HepG2 (cell line): Measurements from ENCODE around the gene FGGY. TPM values are rescaled to one million over a fixed set of nuclear protein-coding genes. Genes with fewer than 3 reads are reported as not detected.

Experiments
- ATAC-seq: fragments of 200-7000 bp; cut with Tn5 transposase; 3 replicates; pipeline ENCODE4 v1.9.1; 2020; ENCODE audit warnings: mild to moderate bottlenecking, moderate library complexity
- BruUV-seq: library from RNA; stranded (reverse); fragments of 400-500 nt; replicated peaks from 2 replicates; lab custom pipeline; 2021; lab: Mats Ljungman, UMichigan
- CTCF ChIA-PET: fragments of 300-600 bp; formaldehyde crosslinking; extraction: SDS; loops from one replicate; lab custom pipeline; 2021; ENCODE audit warnings: low total read pairs, inconsistent platforms, low intra/inter-chr PET ratio; lab: Yijun Ruan, JAX
- POLR2A ChIA-PET: fragments of 350-600 bp; sonication (Branson Sonifier 250); formaldehyde crosslinking; loops from one replicate; lab custom pipeline; 2020; ENCODE audit warnings: antibody characterized with exemption, inconsistent platforms; lab: Yijun Ruan, JAX
- DNase-seq: peaks from one replicate; pipeline ENCODE4 v3.0.0-alpha.2; 2015; ENCODE audit warnings: low spot score
- FAIRE-seq: peaks from 3 replicates; lab custom pipeline; 2011; peaks lifted over from hg19 to GRCh38; lab: Jason Lieb, UNC
- H2AFZ ChIP-seq: one replicate; pipeline ENCODE4 v1.6.1; 2011; ENCODE audit warnings: low read length, inconsistent platforms
- H3K27ac ChIP-seq: fragments of 300-600 bp; 3 replicates; pipeline ENCODE4 v1.8.0; 2011; ENCODE audit warnings: mixed run types, mild to moderate bottlenecking, mixed read lengths, low read length, inconsistent platforms; ENCODE audit not compliant: insufficient read depth; ENCODE audit errors: extremely low read length
- H3K27me3 ChIP-seq, 2 experiments: fragments of 200-600 bp in 1 of 2; 2 replicates in 1 of 2; 3 replicates in 1 of 2; pipeline versions ENCODE4 v1.6.0 to v1.8.0; 2011; ENCODE audit warnings: low read length in 2 of 2, mild to moderate bottlenecking in 2 of 2, moderate library complexity in 2 of 2, inconsistent platforms in 1 of 2; ENCODE audit not compliant: insufficient read depth in 2 of 2, control insufficient read depth in 1 of 2
- H3K36me3 ChIP-seq, 2 experiments: fragments of 200-600 bp in 1 of 2; replicated peaks in 1 of 2; 2 replicates in 1 of 2; 3 replicates in 1 of 2; pipeline versions ENCODE4 v1.5.1 to v1.8.0; 2011; ENCODE audit warnings: low read length in 2 of 2, inconsistent platforms in 1 of 2; ENCODE audit not compliant: insufficient read depth in 2 of 2, control insufficient read depth in 1 of 2
- H3K4me1 ChIP-seq: 2 replicates; pipeline ENCODE4 v1.5.1; 2012; ENCODE audit warnings: low read length, inconsistent platforms; ENCODE audit not compliant: insufficient read depth
- H3K4me2 ChIP-seq: 2 replicates; pipeline ENCODE4 v1.6.0; 2011; ENCODE audit warnings: low read depth, low read length, inconsistent platforms
- H3K4me3 ChIP-seq, 3 experiments: fragments of 200-600 bp in 1 of 3; sonication (generic), shearing (Covaris generic) in 1 of 3; replicated peaks in 1 of 3; 2 replicates each; pipeline ENCODE4 v1.5.1; 2011 to 2016; ENCODE audit warnings: low read length in 3 of 3, inconsistent platforms in 2 of 3, low read depth in 2 of 3, mild to moderate bottlenecking in 2 of 3, control low read depth in 1 of 3, mixed read lengths in 1 of 3; ENCODE audit not compliant: insufficient read depth in 1 of 3
- H3K79me2 ChIP-seq: one replicate; pipeline ENCODE4 v1.6.1; 2011; ENCODE audit warnings: low read length, inconsistent platforms; ENCODE audit not compliant: insufficient read depth
- H3K9ac ChIP-seq: 2 replicates; pipeline ENCODE4 v1.6.0; 2011; ENCODE audit warnings: mild to moderate bottlenecking, low read depth, low read length, inconsistent platforms; ENCODE audit not compliant: insufficient read depth
- H3K9me3 ChIP-seq: 2 replicates; pipeline ENCODE4 v1.5.1; 2012; ENCODE audit warnings: mild to moderate bottlenecking, low read length
- H4K20me1 ChIP-seq: 2 replicates; pipeline ENCODE4 v1.6.0; 2011; ENCODE audit warnings: inconsistent platforms, mild to moderate bottlenecking, low read length, moderate library complexity; ENCODE audit not compliant: insufficient read depth
- BORCS8-MEF2B ChIP-seq: sonication (generic); formaldehyde crosslinking; IDR thresholded peaks from 2 replicates; pipeline ENCODE4 v1.8.0; 2022; ENCODE audit warnings: mild to moderate bottlenecking, missing genetic modification reagents
- ELF1 ChIP-seq: sonication (generic); formaldehyde crosslinking; IDR thresholded peaks from 2 replicates; pipeline ENCODE4 v1.4.0; 2020; ENCODE audit warnings: missing genetic modification reagents
- HNF1B ChIP-seq: sonication (generic); formaldehyde crosslinking; IDR thresholded peaks from 2 replicates; pipeline ENCODE4 v1.5.1; 2020; ENCODE audit warnings: mild to moderate bottlenecking, moderate library complexity, missing genetic modification reagents
- MYC ChIP-seq: sonication (generic); formaldehyde crosslinking; IDR thresholded peaks from 2 replicates; pipeline ENCODE4 v1.9.0; 2021; ENCODE audit warnings: missing genetic modification reagents, borderline replicate concordance
- NCOA5 ChIP-seq: sonication (generic); formaldehyde crosslinking; IDR thresholded peaks from 2 replicates; pipeline ENCODE4 v1.4.0; 2020; ENCODE audit warnings: missing genetic modification reagents
- SMARCC2 ChIP-seq: fragments of 450-650 bp; IDR thresholded peaks from 2 replicates; pipeline ENCODE4 v1.6.1; 2017; ENCODE audit warnings: antibody characterized with exemption, mild to moderate bottlenecking
- SNRNP70 ChIP-seq: fragments of 200-400 bp; formaldehyde crosslinking; IDR thresholded peaks from 2 replicates; pipeline ENCODE4 v1.6.1; 2017; ENCODE audit warnings: mild to moderate bottlenecking, low read depth, low read length, moderate library complexity
- ZBTB43 ChIP-seq: sonication (generic); formaldehyde crosslinking; conservative IDR thresholded peaks from 2 replicates; pipeline ENCODE4 v1.4.0; 2020; ENCODE audit warnings: missing genetic modification reagents
- ZNF136 ChIP-seq: sonication (generic); formaldehyde crosslinking; IDR thresholded peaks from 2 replicates; pipeline ENCODE4 v1.8.1; 2022; ENCODE audit warnings: low read depth, mild to moderate bottlenecking, moderate library complexity, missing genetic modification reagents
- ZNF263 ChIP-seq: sonication (generic); formaldehyde crosslinking; IDR thresholded peaks from 2 replicates; pipeline ENCODE4 v1.4.0; 2020; ENCODE audit warnings: missing genetic modification reagents
- ZNF446 ChIP-seq: sonication (generic); formaldehyde crosslinking; IDR thresholded peaks from 2 replicates; pipeline ENCODE4 v1.5.0; 2020; ENCODE audit warnings: mild to moderate bottlenecking, missing genetic modification reagents
- ZNF496 ChIP-seq: sonication (generic); formaldehyde crosslinking; IDR thresholded peaks from 2 replicates; pipeline ENCODE4 v1.8.1; 2023; ENCODE audit warnings: mild to moderate bottlenecking, moderate library complexity, missing genetic modification reagents; ENCODE audit not compliant: insufficient replicate concordance
- ZNF558 ChIP-seq: sonication (generic); formaldehyde crosslinking; IDR thresholded peaks from 2 replicates; pipeline ENCODE4 v1.9.0; 2022; ENCODE audit warnings: mild to moderate bottlenecking, missing genetic modification reagents, borderline replicate concordance
- ZNF564 ChIP-seq: sonication (generic); formaldehyde crosslinking; IDR thresholded peaks from 2 replicates; pipeline ENCODE4 v1.8.1; 2023; ENCODE audit warnings: mild to moderate bottlenecking, missing genetic modification reagents
- ZNF746 ChIP-seq: sonication (generic); formaldehyde crosslinking; IDR thresholded peaks from 2 replicates; pipeline ENCODE4 v1.8.0; 2022; ENCODE audit warnings: mild to moderate bottlenecking, missing genetic modification reagents
- ZNF768 ChIP-seq: sonication (generic); formaldehyde crosslinking; IDR thresholded peaks from 2 replicates; pipeline ENCODE4 v1.4.0; 2020; ENCODE audit warnings: missing genetic modification reagents
- WGBS: methylation state at CpG from one replicate; pipeline ENCODE4 v1.1.6; 2017; ENCODE audit warnings: low lambda C conversion rate; 5-methylcytosine and 5-hydroxymethylcytosine counted together
- in situ Hi-C: cut with HindIII; loops from 2 replicates; pipeline ENCODE4 v1.10.0; 2017; ENCODE audit warnings: low pct_unique_long_range_greater_than_20kb; ENCODE audit not compliant: extremely low pct_ligation_motif_present
- intact Hi-C: fragments of 100-400 bp; cut with micrococcal nuclease; formaldehyde crosslinking; loops from one replicate; pipeline ENCODE4 v1.10.0; 2022; ENCODE audit not compliant: unreplicated experiment
- polyA plus RNA-seq, 8 experiments: library from polyadenylated mRNA; depleted of rRNA in 3 of 8; stranded (reverse) in 7 of 8; unstranded in 1 of 8; fragments of >200 nt; fragmentation: Illumina TruSeq in 4 of 8; extraction: Trizol in 4 of 8; gene quantifications; 2 replicates each; pipeline versions ENCODE4 v1.2.1 to v1.2.3, GENCODE V29; 2011 to 2016; ENCODE audit warnings: low read depth in 4 of 8, missing spikeins in 1 of 8, mixed read lengths in 1 of 8; ENCODE audit not compliant: insufficient read depth in 1 of 8
- total RNA-seq, 5 experiments: library from RNA; depleted of rRNA; stranded (reverse); fragments of >200 nt; fragmentation: Illumina TruSeq; extraction: Trizol; gene quantifications; 2 replicates each; pipeline ENCODE4 v1.2.3, GENCODE V29; 2016; ENCODE audit warnings: low read depth in 1 of 5
- TF ChIP-seq, protein P1 (sequence below): sonication (generic); formaldehyde crosslinking; IDR thresholded peaks from 2 replicates; pipeline ENCODE4 v1.5.1; 2020; ENCODE audit warnings: missing genetic modification reagents, mild to moderate bottlenecking, borderline replicate concordance

The FGGY gene
- total and polyA plus RNA-seq, 2 of the 13 experiments (the other 11 are each of a cell fraction or from before 2014, with no cell fraction given) = 15.7 to 27.5 TPM

- 60% methylated on average over 2 of the region's 2 CpGs for WGBS
- no peak for FAIRE-seq
- CTCF ChIA-PET = no interaction called here
Measured at GRCh38 chr1:59763418-59763817, 466.5 kb downstream of the FGGY start.

DNA sequence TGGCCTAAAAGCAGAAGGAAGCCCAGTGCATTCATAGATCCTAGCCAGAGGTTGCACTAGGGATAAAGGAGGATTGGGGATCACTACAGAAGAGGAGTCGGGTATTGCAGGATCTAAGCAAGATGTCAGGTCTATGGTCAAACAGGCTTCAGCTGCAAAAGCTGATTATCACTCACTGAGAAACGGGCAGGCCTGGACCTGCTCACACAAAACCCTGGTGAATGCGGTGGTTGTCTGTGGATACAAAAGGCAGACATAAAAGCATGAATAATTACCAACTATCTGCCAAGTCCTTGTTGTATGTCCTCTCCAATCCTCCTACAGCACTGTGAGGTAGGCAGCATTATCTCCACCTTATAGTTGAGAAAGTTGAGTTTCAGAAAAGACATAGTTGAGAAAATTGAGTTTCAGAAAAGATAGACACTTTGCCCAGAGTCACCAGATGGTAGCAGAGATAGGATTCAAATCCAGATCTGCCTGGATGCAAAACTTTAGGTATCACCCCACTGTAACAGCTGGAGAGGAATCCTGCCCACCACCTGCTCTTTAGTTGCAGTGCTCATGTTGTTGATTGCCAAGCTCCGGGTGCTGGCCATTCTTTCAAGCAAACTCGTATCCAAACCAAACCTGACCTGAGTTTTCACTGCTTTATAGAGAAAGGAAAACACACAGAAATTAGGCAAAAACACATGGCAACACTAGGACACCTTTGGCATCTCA is 468.3 kb downstream of the FGGY start:
- Histone ChIP-seq H3K27ac (no peak overlapping the region), H3K36me3 (no peaks in the 10 kb centered on the region; a peak in 1 of 5 replicates), H2AFZ (no peak overlapping the region), H3K4me2 (no peak overlapping the region), H3K27me3 (no peaks in the 10 kb centered on the region), H3K79me2 (no peaks in the 10 kb centered on the region), H3K4me3 (no peak overlapping the region), H3K9ac (no peak overlapping the region), H4K20me1 (no peaks in the 10 kb centered on the region), H3K9me3 (no peaks in the 10 kb centered on the region), H3K4me1 (peaks cover 11% of the 10 kb centered on the region)
- WGBS = 79% methylated on average over 5 of the region's 5 CpGs
- POLR2A ChIA-PET = no interaction called here
- DNase-seq (no peak), FAIRE-seq (no peak), ATAC-seq (no peak)
- CTCF ChIA-PET = no interaction called here
- BruUV-seq = no TSS peak
- in situ Hi-C loops = no loop called here
- intact Hi-C loops = no loop called here
- TF ChIP-seq SNRNP70 (no peak), ELF1 (CRISPR knock-in tag) (no peak), ZNF446 (no peak), ZNF558 (CRISPR knock-in tag) (no peak), ZNF136 (CRISPR knock-in tag) (no peak), SMARCC2 (no peak), ZBTB43 (CRISPR knock-in tag) (no peak), HNF1B (no peak), MYC (CRISPR knock-in tag) (no peak), ZNF496 (CRISPR knock-in tag) (no peak)
- TF ChIP-seq, protein P1, sequence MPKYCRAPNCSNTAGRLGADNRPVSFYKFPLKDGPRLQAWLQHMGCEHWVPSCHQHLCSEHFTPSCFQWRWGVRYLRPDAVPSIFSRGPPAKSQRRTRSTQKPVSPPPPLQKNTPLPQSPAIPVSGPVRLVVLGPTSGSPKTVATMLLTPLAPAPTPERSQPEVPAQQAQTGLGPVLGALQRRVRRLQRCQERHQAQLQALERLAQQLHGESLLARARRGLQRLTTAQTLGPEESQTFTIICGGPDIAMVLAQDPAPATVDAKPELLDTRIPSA (CRISPR knock-in tag) = no peak

More at GRCh38 chr1:59763418-59763817, 466.5 kb downstream of the FGGY start:
- Histone ChIP-seq H3K4me1 (peaks cover 6% of the 10 kb centered on the region), H3K79me2 (no peaks in the 10 kb centered on the region), H3K27ac (no peak overlapping the region), H3K27me3 (no peaks in the 10 kb centered on the region), H3K4me3 (no peak overlapping the region), H2AFZ (no peak overlapping the region), H4K20me1 (no peaks in the 10 kb centered on the region), H3K4me2 (no peak overlapping the region), H3K9ac (no peak overlapping the region), H3K9me3 (no peaks in the 10 kb centered on the region), H3K36me3 (no peaks in the 10 kb centered on the region; a peak in 1 of 5 replicates)
- POLR2A ChIA-PET = no interaction called here
- ATAC-seq (no peak), DNase-seq (no peak)
- in situ Hi-C loops (no loop called here), intact Hi-C loops (no loop called here)
- no TSS peak for BruUV-seq
- TF ChIP-seq ZNF263 (CRISPR knock-in tag) (no peak), ZNF746 (no peak), NCOA5 (CRISPR knock-in tag) (no peak), ZNF768 (CRISPR knock-in tag) (no peak), ZNF564 (CRISPR knock-in tag) (no peak), BORCS8-MEF2B (CRISPR knock-in tag) (no peak)
